Measurements from ENCODE around the gene TTF2. TPM values are rescaled to one million over a fixed set of nuclear protein-coding genes. Genes with fewer than 3 reads are reported as not detected.

TTF2 gene
- total RNA-seq (12.5 and 28.3 TPM in 2 replicates), polyA plus RNA-seq (13.5 and 17.8 TPM in 2 replicates)

DNA sequence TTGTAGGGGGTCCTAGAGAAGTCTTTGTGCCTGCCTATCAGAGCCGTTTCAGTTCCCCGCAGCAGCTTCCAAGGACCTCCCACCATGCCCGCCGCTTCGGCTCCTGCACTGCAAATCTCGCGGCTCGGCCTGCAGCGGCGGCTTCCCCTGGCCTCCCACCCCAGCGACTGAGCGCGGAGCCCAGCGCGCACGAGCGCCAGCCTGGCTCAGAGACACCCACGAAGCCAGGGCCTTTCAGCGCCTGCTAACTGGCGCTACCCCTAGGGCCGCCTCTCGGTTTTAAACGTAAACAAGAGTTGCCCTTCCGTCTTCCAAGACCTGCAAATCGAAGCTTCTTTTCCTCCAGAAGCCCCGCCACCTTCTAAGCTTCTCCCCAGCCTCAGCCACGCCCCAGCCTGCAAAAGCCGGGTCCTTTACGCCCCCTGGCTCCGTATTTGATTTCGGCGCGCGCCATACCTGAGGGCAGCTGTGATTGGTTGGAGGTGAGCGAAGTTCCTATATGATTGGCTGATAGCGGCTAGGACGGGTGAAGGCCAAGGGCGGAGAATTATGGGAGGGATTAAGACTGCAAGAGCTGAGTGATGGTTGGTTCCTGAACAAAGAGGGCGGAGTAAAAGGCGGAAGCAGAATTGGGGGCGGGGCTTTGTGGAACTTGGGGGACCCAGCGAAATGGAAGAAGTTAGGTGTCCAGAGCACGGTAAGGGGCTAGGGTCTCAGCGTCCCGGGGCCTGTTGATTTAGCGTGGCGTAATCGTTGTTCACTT lies at the start of gene TTF2:
Gene TTF2, plus strand, starts transcription at position 649 of the 763 bp plus-strand sequence. Its CDS starts 21 bp downstream, at position 670.
- no peaks in the 10 kb centered on the region for H3K9me3 ChIP-seq (ENCODE audit: low read depth)
- peak within 1 kb of the TSS; percentile 70 for H3K27ac ChIP-seq
- TF ChIP-seq, protein P1, sequence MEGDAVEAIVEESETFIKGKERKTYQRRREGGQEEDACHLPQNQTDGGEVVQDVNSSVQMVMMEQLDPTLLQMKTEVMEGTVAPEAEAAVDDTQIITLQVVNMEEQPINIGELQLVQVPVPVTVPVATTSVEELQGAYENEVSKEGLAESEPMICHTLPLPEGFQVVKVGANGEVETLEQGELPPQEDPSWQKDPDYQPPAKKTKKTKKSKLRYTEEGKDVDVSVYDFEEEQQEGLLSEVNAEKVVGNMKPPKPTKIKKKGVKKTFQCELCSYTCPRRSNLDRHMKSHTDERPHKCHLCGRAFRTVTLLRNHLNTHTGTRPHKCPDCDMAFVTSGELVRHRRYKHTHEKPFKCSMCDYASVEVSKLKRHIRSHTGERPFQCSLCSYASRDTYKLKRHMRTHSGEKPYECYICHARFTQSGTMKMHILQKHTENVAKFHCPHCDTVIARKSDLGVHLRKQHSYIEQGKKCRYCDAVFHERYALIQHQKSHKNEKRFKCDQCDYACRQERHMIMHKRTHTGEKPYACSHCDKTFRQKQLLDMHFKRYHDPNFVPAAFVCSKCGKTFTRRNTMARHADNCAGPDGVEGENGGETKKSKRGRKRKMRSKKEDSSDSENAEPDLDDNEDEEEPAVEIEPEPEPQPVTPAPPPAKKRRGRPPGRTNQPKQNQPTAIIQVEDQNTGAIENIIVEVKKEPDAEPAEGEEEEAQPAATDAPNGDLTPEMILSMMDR (IDR thresholded peaks at IDR 0.05; ENCODE audit: low read depth, low read length): peak; percentile 19
- no peaks in the 10 kb centered on the region for H3K36me3 ChIP-seq
- DNase-seq (ENCODE audit: low read depth in 1 of 2, low spot score in 1 of 2): peak; percentile 98 to 99
- peak within 1 kb of the TSS; percentile 46 for H3K4me3 ChIP-seq
- no peaks in the 10 kb centered on the region for H3K27me3 ChIP-seq
- peaks cover 6% of the 10 kb centered on the region for H3K4me1 ChIP-seq (ENCODE audit: low read depth)

DNA sequence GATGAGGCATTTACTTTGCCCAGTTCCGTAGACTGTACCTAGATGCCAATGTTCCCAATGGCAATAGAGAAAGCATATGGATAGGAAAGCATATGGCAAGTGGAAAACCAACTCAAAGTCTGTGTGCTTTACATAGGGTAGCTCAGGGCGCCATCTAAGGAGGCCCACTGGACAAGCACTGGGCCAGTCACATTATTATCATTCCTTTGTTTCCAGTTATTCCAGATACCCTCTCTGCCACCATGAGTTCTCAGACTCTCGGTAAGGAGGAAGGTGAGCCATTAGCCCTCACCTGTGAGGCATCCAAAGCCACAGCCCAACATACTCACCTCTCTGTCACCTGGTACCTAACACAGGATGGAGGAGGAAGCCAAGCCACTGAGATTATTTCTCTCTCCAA lies 48.8 kb upstream of the TTF2 start:
- Histone ChIP-seq H3K27me3 (no peaks in the 10 kb centered on the region), H3K4me3 (no peak overlapping the region), H3K36me3 (no peaks in the 10 kb centered on the region), H3K4me1 (ENCODE audit: low read depth) (no peaks in the 10 kb centered on the region), H3K27ac (no peak overlapping the region), H3K9me3 (ENCODE audit: low read depth) (no peaks in the 10 kb centered on the region)
- TF ChIP-seq, protein P1 (IDR thresholded peaks at IDR 0.05; ENCODE audit: low read depth, low read length): no peak
- DNase-seq (ENCODE audit: low read depth in 1 of 2, low spot score in 1 of 2): no peak

DNA sequence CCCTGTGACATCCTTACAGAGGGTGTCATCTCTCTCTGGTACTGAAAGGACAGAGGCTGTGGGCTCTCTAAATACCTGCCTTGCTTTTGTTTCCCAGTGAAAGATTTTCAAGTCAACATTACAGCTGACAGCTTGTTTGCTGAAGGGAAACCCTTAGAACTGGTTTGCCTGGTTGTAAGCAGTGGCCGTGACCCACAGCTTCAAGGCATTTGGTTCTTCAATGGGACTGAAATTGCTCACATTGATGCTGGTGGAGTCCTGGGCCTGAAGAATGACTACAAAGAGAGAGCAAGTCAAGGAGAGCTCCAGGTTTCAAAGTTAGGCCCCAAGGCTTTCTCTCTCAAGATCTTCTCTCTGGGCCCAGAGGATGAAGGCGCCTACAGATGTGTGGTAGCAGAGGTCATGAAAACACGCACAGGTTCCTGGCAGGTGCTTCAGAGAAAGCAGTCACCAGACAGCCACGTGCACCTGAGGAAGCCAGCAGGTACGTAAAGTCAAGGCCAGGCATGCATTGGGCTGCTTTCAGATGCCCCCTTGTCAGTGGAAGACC lies 46.7 kb upstream of the TTF2 start:
- Histone ChIP-seq H3K36me3 (no peaks in the 10 kb centered on the region), H3K27me3 (no peaks in the 10 kb centered on the region), H3K27ac (no peak overlapping the region), H3K9me3 (ENCODE audit: low read depth) (no peaks in the 10 kb centered on the region), H3K4me3 (no peak overlapping the region), H3K4me1 (ENCODE audit: low read depth) (no peaks in the 10 kb centered on the region)
- no peak for DNase-seq (ENCODE audit: low read depth in 1 of 2, low spot score in 1 of 2)
- TF ChIP-seq, protein P1 (IDR thresholded peaks at IDR 0.05; ENCODE audit: low read depth, low read length): no peak

DNA sequence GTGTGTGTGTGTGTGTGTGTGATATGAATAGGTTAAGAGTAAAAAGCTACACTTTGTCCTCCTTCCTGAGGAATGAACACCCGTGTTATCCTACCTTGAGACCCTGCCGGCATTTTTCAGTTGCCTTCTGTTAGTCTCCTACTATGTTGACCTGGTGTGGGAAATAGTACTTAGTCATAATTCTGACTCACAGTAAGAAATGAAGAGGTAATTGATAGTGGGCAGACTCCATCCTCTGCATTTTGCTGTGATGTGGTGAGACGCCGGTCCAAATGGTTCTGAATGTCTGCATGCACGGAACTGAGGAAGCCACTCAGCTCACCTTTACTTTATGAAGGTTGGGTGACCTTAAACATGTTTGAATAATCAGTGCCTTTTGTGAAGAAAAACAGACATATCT lies 45.9 kb upstream of the TTF2 start:
- TF ChIP-seq, protein P1 (IDR thresholded peaks at IDR 0.05; ENCODE audit: low read depth, low read length): no peak
- H3K27ac ChIP-seq: no peak overlapping the region
- H3K27me3 ChIP-seq: no peaks in the 10 kb centered on the region
- H3K9me3 ChIP-seq (ENCODE audit: low read depth): no peaks in the 10 kb centered on the region
- H3K4me3 ChIP-seq: no peak overlapping the region
- H3K4me1 ChIP-seq (ENCODE audit: low read depth): no peaks in the 10 kb centered on the region
- DNase-seq (ENCODE audit: low read depth in 1 of 2, low spot score in 1 of 2): no peak
- no peaks in the 10 kb centered on the region for H3K36me3 ChIP-seq

DNA sequence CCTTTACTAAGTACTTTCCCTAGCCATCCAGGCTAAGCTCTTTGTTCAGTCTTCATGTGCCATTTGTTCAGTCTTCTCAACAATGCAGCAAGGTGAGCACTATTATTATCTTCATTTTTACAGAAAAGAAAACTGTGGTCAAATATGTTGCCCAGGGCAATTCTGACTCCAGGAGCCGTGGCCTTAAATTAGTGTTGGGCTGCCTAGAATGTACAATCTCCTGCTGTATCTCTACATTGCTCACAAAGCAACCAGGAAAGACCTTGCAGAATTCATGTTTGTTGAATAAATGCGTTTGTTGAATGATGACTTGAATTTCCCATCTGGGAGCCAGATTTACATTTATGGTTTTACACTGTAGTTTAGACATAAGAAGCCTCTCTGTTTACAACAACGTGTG lies 44.4 kb upstream of the TTF2 start:
- no peaks in the 10 kb centered on the region for H3K9me3 ChIP-seq (ENCODE audit: low read depth)
- no peaks in the 10 kb centered on the region for H3K27me3 ChIP-seq
- H3K4me3 ChIP-seq: no peak overlapping the region
- no peak for DNase-seq (ENCODE audit: low read depth in 1 of 2, low spot score in 1 of 2)
- H3K4me1 ChIP-seq (ENCODE audit: low read depth): no peaks in the 10 kb centered on the region
- no peak overlapping the region for H3K27ac ChIP-seq
- no peaks in the 10 kb centered on the region for H3K36me3 ChIP-seq
- TF ChIP-seq, protein P1 (IDR thresholded peaks at IDR 0.05; ENCODE audit: low read depth, low read length): no peak
